Large intestine (tissue), 3 donors: Measurements from ENCODE around the gene TJP3. TPM values are rescaled to one million over a fixed set of nuclear protein-coding genes. Genes with fewer than 3 reads are reported as not detected.
"Not testable (repeated sequence)": the region's sequence is repeated elsewhere in the genome, so short reads cannot be mapped to it uniquely, and the experiment has no call there.

Experiments
- DNase-seq, 2 donors: peaks; one replicate each; pipeline versions ENCODE4 v3.0.0 to v3.0.0-alpha.2; 2013
- H3K27ac ChIP-seq: one replicate; pipeline ENCODE4 v1.5.1; 2013; ENCODE audit warnings: low read length
- H3K27me3 ChIP-seq: 2 replicates; pipeline ENCODE4 v1.6.1; 2013; ENCODE audit warnings: low read length; ENCODE audit not compliant: control insufficient read depth, insufficient read depth
- H3K36me3 ChIP-seq: 2 replicates; pipeline ENCODE4 v1.6.1; 2013; ENCODE audit warnings: low read length; ENCODE audit not compliant: control insufficient read depth, insufficient read depth
- H3K4me1 ChIP-seq: one replicate; pipeline ENCODE4 v1.6.1; 2013; ENCODE audit warnings: low read length; ENCODE audit not compliant: control insufficient read depth, insufficient read depth
- H3K4me3 ChIP-seq: one replicate; pipeline ENCODE4 v1.5.1; 2013; ENCODE audit warnings: low read length
- H3K9me3 ChIP-seq: one replicate; pipeline ENCODE4 v1.6.1; 2013; ENCODE audit warnings: mild to moderate bottlenecking, low read depth, low read length, moderate library complexity; ENCODE audit not compliant: control insufficient read depth
- WGBS: methylation state at CpG from one replicate; pipeline ENCODE4 v1.1.5; 2013; ENCODE audit warnings: low lambda C conversion rate; ENCODE audit not compliant: insufficient coverage; 5-methylcytosine and 5-hydroxymethylcytosine counted together
- polyA plus RNA-seq: library from polyadenylated mRNA; unstranded; fragments of 120-200 nt; gene quantifications from one replicate; pipeline ENCODE4 v1.2.1, GENCODE V29; 2013

Gene TJP3
- polyA plus RNA-seq, 1 donor: 73.4 TPM

- no peaks in the 10 kb centered on the region for H3K4me1 ChIP-seq
- WGBS: no CpG with 5 or more reads among the region's 8 CpGs
- H3K27ac ChIP-seq: no peak overlapping the region
- peaks cover 68% of the 10 kb centered on the region for H3K36me3 ChIP-seq
- no peaks in the 10 kb centered on the region for H3K27me3 ChIP-seq
- peaks cover 6% of the 10 kb centered on the region for H3K9me3 ChIP-seq
- no peak overlapping the region for H3K4me3 ChIP-seq
- DNase-seq: no peak
Observed at GRCh38 chr19:3748965-3749364, 40.8 kb downstream of the TJP3 start.

- Histone ChIP-seq H3K36me3 (peaks cover 66% of the 10 kb centered on the region), H3K27me3 (no peaks in the 10 kb centered on the region), H3K9me3 (peaks cover 6% of the 10 kb centered on the region), H3K27ac (no peak overlapping the region), H3K4me3 (no peak overlapping the region), H3K4me1 (no peaks in the 10 kb centered on the region)
- no peak for DNase-seq
- WGBS: no CpG with 5 or more reads among the region's 2 CpGs
Observed at GRCh38 chr19:3750211-3750610, 42.0 kb downstream of the TJP3 start.

GRCh38 chr19:3751236-3751635 is 43.1 kb downstream of the TJP3 start:
- Histone ChIP-seq H3K36me3 (peaks cover 58% of the 10 kb centered on the region), H3K4me3 (no peak overlapping the region), H3K9me3 (peaks cover 6% of the 10 kb centered on the region), H3K4me1 (no peaks in the 10 kb centered on the region), H3K27me3 (no peaks in the 10 kb centered on the region), H3K27ac (no peak overlapping the region)
- WGBS: no CpG with 5 or more reads among the region's 30 CpGs
- DNase-seq: no peak

- H3K27ac ChIP-seq: no peak overlapping the region
- H3K27me3 ChIP-seq: no peaks in the 10 kb centered on the region
- H3K4me3 ChIP-seq: no peak overlapping the region
- no peak for DNase-seq
- peaks cover 6% of the 10 kb centered on the region for H3K9me3 ChIP-seq
- H3K36me3 ChIP-seq: peaks cover 53% of the 10 kb centered on the region
- H3K4me1 ChIP-seq: no peaks in the 10 kb centered on the region
- no CpG with 5 or more reads among the region's 25 CpGs for WGBS
Observed at GRCh38 chr19:3752492-3752891, 44.3 kb downstream of the TJP3 start.

DNA sequence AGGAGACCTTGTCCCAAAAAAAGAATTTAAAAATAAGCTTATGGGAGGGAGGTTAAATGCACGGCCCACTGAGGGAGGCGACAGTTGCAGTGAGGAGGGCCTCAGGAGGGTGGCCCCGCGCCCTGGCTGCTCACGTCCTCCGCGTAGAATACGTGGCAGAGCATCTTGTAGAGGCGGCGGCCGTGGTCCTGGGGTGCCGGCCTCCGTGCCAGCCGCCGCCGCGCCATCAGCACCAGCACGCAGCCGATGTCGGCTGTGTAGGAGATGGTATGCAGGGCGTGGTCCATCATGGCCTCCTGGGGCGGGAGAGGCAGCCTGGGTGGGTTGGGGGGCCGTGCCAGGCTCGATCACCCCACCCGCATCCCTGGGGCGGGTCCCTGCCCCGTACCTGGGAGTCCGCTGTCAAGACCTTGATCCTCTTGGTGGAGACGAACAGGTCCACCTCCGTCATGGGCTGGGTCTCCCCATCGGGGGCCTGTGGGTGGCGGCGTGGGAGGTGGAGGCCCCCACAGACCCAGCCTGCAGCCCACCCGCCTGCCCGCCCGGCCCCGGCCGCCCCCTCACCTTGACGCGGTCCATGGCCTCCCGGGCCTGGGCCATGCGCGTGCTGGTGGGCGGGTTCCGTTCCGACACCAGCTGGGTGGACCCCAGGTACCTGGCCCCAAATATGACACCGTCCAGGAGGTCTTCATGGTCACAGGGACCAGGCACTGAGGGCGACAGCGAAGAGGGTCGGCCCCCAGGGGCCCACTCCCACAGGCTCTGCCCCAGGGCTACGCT is 45.6 kb downstream of the TJP3 start:
- H3K27ac ChIP-seq: no peak overlapping the region
- H3K4me3 ChIP-seq: no peak overlapping the region
- no peaks in the 10 kb centered on the region for H3K4me1 ChIP-seq
- H3K36me3 ChIP-seq: peaks cover 52% of the 10 kb centered on the region
- no peak for DNase-seq
- no CpG with 5 or more reads among the region's 51 CpGs for WGBS
- no peaks in the 10 kb centered on the region for H3K27me3 ChIP-seq
- peaks cover 6% of the 10 kb centered on the region for H3K9me3 ChIP-seq

DNA sequence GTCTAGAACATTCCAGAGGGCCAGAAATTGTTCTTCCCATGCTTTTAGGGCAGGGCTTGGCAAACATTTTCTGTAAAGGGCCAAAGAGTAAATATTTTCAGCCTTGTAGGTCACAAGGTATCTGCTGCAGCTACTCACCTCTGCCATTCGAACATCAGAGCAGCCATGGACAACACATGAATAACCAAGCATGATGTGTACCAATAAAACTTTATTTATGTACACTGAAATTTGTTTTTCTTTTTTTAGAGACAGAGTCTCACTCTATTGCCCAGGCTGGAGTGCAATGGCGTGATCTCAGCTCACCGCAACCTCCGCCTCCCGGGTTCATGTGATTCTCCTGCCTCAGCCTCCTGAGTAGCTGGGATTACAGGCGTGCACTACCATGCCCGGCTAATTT is 49.5 kb downstream of the TJP3 start:
- H3K27ac ChIP-seq, DNase-seq, H3K9me3 ChIP-seq, H3K27me3 ChIP-seq, H3K4me1 ChIP-seq, H3K4me3 ChIP-seq: not testable (repeated sequence)
- peaks cover 26% of the 10 kb centered on the region for H3K36me3 ChIP-seq
- no CpG with 5 or more reads among the region's 7 CpGs for WGBS

DNA sequence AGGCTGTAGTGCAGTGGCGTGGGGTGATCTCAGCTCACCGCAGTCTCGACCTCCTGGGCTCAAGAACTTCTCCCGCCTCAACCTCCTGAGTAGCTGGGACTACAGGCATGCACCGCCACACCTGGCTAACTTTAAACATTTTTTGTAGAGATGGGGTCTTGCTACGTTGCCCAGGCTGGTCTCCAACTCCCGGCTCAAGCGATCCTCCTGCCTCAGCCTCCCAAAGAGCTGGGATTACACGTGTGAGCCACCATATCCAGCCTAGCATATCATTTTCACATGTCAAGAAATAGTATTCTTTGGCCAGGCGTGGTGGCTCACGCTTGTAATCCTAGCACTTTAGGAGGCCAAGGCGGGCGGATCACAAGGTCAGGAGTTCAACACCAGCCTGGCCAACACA is 50.1 kb downstream of the TJP3 start:
- not testable (repeated sequence) for H3K9me3 ChIP-seq, H3K4me3 ChIP-seq, H3K27ac ChIP-seq, H3K4me1 ChIP-seq, H3K27me3 ChIP-seq, DNase-seq
- WGBS: no CpG with 5 or more reads among the region's 13 CpGs
- peaks cover 20% of the 10 kb centered on the region for H3K36me3 ChIP-seq

DNA sequence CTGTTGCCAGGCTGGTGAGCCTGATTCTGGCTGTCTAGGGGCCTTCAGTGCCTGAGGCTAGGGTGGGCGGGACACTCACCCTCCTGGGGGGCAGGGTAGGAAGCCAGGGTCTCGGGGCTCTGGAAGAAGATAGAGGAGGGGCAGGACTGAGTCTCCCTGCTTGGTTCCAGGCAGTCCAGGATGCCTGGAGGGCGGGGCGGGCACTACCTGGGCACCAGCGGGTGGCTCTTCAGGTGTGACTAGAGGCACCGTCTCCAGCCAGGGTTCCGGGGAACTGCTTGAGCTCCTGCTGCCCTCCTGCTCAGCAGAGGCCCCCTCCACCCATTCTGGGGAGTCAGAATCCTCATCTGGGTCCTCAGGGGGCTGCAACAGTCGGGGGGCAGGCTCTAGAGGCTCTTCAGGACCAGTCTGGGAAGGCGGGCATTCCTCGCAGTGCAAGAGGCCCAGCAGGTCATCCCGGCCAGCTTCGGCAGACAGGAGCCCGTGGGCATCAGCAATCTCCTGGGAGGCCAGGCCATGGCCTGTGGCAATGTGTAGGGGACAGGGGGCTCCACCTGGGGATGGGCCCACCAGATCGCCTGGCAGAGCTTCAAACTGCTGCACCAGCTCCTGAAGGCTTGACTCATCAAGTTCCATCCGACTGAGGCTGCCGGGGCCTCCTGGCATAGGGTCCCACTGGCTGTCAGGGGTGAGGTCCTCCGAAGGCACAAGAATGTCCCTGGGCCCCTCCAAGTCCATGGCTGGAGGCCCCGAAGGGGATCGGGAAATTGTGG is 51.5 kb downstream of the TJP3 start:
- WGBS: no CpG with 5 or more reads among the region's 19 CpGs

GRCh38 chr19:3760871-3761361 is 52.7 kb downstream of the TJP3 start:
- Histone ChIP-seq H3K4me1 (peaks cover 10% of the 10 kb centered on the region), H3K36me3 (peaks cover 24% of the 10 kb centered on the region)

More for the DNA sequence above, 51.5 kb downstream of the TJP3 start:
- no peaks in the 10 kb centered on the region for H3K9me3 ChIP-seq
- H3K4me1 ChIP-seq: peaks cover 10% of the 10 kb centered on the region
- no peak overlapping the region for H3K4me3 ChIP-seq
- no peak for DNase-seq
- no peaks in the 10 kb centered on the region for H3K27me3 ChIP-seq
- H3K36me3 ChIP-seq: peaks cover 19% of the 10 kb centered on the region
- H3K27ac ChIP-seq: no peak overlapping the region

GRCh38 chr19:3761382-3762129 is 53.4 kb downstream of the TJP3 start, which contains the start of gene APBA3:
Gene APBA3, minus strand, starts transcription at chr19:3761692. Its CDS starts 1,428 bp downstream, at chr19:3760264.
- DNase-seq: peak; percentile 85 to 90
- H3K4me1 ChIP-seq: peaks cover 10% of the 10 kb centered on the region
- H3K27ac ChIP-seq: peak within 1 kb of the TSS; percentile 94
- no peaks in the 10 kb centered on the region for H3K27me3 ChIP-seq
- no CpG with 5 or more reads among the region's 45 CpGs for WGBS
- no peaks in the 10 kb centered on the region for H3K9me3 ChIP-seq
- peaks cover 27% of the 10 kb centered on the region for H3K36me3 ChIP-seq
- H3K4me3 ChIP-seq: peak within 1 kb of the TSS; percentile 90

More at GRCh38 chr19:3760871-3761361, 52.7 kb downstream of the TJP3 start:
- DNase-seq: peak in 1 of 2 donors; percentile 13
- peak overlapping the region; percentile 89 for H3K4me3 ChIP-seq
- no peak overlapping the region for H3K27ac ChIP-seq
- 80% methylated on average over 1 of the region's 7 CpGs for WGBS
- H3K9me3 ChIP-seq: no peaks in the 10 kb centered on the region
- no peaks in the 10 kb centered on the region for H3K27me3 ChIP-seq
